Neural cell (in vitro differentiated cells): ENCODE data around the gene SPIN1.

ENCODE experiments used
- EP300 ChIP-seq: fragments of 450-650 bp; conservative IDR thresholded peaks from 2 replicates; pipeline ENCODE4 v1.6.1; 2014; ENCODE audit warnings: antibody characterized with exemption, mild to moderate bottlenecking, moderate library complexity; ENCODE audit not compliant: poor library complexity, severe bottlenecking
- EZH2 ChIP-seq: fragments of 200-600, 300-800 bp; shearing (Covaris generic), sonication (generic); IDR thresholded peaks from 2 replicates; pipeline ENCODE4 v1.6.1; 2014; ENCODE audit warnings: antibody characterized with exemption, low read length, borderline replicate concordance, mild to moderate bottlenecking; ENCODE audit not compliant: insufficient read depth, poor library complexity, severe bottlenecking
- MXI1 ChIP-seq: fragments of 450-650 bp; conservative IDR thresholded peaks from 2 replicates; pipeline ENCODE4 v1.6.1; 2014; ENCODE audit warnings: antibody characterized with exemption, mild to moderate bottlenecking; ENCODE audit not compliant: poor library complexity, severe bottlenecking
- RAD21 ChIP-seq: fragments of 450-650 bp; conservative IDR thresholded peaks from 2 replicates; pipeline ENCODE4 v1.6.1; 2014; ENCODE audit warnings: antibody characterized with exemption, mild to moderate bottlenecking, moderate library complexity
- SMC3 ChIP-seq: fragments of 450-650 bp; conservative IDR thresholded peaks from 2 replicates; pipeline ENCODE4 v1.6.1; 2014; ENCODE audit warnings: antibody characterized with exemption, mild to moderate bottlenecking, moderate library complexity; ENCODE audit not compliant: poor library complexity
- TAF1 ChIP-seq: IDR thresholded peaks from 2 replicates; pipeline ENCODE4 v1.6.1; 2012; ENCODE audit warnings: low read depth
- TF ChIP-seq, protein P1 (sequence below): IDR thresholded peaks from 2 replicates; pipeline ENCODE4 v1.6.1; 2012; ENCODE audit warnings: borderline replicate concordance
- TF ChIP-seq, protein P2 (sequence below): fragments of 450-650 bp; IDR thresholded peaks from 2 replicates; pipeline ENCODE4 v1.5.1; 2014; ENCODE audit warnings: antibody characterized with exemption, mild to moderate bottlenecking, moderate library complexity; ENCODE audit not compliant: poor library complexity, severe bottlenecking

DNA sequence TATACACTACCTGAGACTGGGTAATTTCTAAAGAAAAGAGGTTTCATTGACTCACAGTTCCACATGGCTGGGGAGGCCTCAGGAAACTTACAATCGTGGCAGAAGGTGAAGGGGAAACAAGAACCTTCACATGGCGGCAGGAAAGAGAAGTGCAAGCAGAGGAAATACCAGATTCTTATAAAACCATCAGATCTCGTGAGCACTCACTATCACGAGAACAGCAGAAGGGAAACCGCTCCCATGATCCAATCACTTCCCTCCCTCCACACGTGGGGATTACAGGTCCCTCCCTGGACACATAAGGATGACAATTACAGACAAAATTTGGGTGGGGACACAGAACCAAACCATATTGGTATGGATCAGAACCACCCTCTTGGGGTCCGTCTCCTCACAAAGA, 44.2 kb upstream of the SPIN1 start:
- TF ChIP-seq EP300 (no peak), SMC3 (no peak), RAD21 (no peak), TAF1 (no peak), EZH2 (no peak), MXI1 (no peak)
- TF ChIP-seq, protein P1, sequence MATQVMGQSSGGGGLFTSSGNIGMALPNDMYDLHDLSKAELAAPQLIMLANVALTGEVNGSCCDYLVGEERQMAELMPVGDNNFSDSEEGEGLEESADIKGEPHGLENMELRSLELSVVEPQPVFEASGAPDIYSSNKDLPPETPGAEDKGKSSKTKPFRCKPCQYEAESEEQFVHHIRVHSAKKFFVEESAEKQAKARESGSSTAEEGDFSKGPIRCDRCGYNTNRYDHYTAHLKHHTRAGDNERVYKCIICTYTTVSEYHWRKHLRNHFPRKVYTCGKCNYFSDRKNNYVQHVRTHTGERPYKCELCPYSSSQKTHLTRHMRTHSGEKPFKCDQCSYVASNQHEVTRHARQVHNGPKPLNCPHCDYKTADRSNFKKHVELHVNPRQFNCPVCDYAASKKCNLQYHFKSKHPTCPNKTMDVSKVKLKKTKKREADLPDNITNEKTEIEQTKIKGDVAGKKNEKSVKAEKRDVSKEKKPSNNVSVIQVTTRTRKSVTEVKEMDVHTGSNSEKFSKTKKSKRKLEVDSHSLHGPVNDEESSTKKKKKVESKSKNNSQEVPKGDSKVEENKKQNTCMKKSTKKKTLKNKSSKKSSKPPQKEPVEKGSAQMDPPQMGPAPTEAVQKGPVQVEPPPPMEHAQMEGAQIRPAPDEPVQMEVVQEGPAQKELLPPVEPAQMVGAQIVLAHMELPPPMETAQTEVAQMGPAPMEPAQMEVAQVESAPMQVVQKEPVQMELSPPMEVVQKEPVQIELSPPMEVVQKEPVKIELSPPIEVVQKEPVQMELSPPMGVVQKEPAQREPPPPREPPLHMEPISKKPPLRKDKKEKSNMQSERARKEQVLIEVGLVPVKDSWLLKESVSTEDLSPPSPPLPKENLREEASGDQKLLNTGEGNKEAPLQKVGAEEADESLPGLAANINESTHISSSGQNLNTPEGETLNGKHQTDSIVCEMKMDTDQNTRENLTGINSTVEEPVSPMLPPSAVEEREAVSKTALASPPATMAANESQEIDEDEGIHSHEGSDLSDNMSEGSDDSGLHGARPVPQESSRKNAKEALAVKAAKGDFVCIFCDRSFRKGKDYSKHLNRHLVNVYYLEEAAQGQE, result no peak
- TF ChIP-seq, protein P2, sequence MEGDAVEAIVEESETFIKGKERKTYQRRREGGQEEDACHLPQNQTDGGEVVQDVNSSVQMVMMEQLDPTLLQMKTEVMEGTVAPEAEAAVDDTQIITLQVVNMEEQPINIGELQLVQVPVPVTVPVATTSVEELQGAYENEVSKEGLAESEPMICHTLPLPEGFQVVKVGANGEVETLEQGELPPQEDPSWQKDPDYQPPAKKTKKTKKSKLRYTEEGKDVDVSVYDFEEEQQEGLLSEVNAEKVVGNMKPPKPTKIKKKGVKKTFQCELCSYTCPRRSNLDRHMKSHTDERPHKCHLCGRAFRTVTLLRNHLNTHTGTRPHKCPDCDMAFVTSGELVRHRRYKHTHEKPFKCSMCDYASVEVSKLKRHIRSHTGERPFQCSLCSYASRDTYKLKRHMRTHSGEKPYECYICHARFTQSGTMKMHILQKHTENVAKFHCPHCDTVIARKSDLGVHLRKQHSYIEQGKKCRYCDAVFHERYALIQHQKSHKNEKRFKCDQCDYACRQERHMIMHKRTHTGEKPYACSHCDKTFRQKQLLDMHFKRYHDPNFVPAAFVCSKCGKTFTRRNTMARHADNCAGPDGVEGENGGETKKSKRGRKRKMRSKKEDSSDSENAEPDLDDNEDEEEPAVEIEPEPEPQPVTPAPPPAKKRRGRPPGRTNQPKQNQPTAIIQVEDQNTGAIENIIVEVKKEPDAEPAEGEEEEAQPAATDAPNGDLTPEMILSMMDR, result no peak
